ENCODE results near the gene ATP6V0A1. TPM values are rescaled to one million over a fixed set of nuclear protein-coding genes. Genes with fewer than 3 reads are reported as not detected.
"Not testable (repeated sequence)": the region's sequence is repeated elsewhere in the genome, so short reads cannot be mapped to it uniquely, and the experiment has no call there.

ATP6V0A1 gene
- total RNA-seq, result 1 to 10 TPM; 3.4 to 5.6 TPM

DNA sequence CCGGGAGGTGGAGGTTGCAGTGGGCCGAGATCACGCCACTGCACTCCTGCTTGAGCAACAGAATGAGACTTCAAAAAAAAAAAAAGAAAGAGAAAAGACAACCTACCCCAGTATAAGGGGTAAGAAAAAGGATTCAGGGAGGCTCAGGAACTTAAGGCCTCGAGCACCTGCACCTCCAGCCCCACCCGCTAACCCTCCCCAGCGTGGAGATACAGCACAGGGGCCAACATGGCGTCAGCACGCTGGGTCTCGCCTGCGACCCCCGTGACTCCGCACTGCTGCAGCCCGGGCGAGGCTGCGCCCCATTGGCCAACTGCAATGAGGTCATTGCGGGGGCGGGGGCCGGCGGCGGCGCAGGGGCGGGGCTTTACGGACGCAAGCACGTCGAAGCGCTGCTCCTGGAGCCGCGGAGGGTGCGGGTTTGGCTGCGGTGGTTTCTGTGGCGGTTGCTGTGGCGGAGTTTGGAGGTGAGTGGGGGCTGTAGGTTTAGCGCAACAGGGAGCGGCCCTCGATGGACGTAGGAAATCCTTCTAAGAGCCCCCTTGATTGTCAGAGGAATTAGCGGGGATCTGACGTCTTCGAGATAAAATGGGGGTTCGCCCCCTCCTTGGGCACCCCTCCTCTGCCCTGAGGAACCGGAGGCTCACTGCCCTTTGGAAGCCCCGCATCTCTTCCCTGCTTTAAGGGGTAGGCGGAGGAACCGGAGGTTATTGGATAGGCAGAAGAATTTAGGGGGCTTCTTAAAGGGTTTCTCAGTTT is at the start of gene ATP6V0A1:
Gene ATP6V0A1 (plus strand): TSS at position 382 of the 759 bp plus-strand sequence. CDS start 2,017 bp downstream, outside the sequence.
- Mint-ChIP-seq H3K4me3 (peak within 1 kb of the TSS; percentile 85), H3K27ac (peak within 1 kb of the TSS; percentile 83), H3K27me3 (no peaks in the 10 kb centered on the region), H3K36me3 (peaks cover 2% of the 10 kb centered on the region), H3K4me1 (peaks cover 35% of the 10 kb centered on the region), H3K9me3 (peaks cover 2% of the 10 kb centered on the region)
- DNase-seq, result peak; percentile 90

DNA sequence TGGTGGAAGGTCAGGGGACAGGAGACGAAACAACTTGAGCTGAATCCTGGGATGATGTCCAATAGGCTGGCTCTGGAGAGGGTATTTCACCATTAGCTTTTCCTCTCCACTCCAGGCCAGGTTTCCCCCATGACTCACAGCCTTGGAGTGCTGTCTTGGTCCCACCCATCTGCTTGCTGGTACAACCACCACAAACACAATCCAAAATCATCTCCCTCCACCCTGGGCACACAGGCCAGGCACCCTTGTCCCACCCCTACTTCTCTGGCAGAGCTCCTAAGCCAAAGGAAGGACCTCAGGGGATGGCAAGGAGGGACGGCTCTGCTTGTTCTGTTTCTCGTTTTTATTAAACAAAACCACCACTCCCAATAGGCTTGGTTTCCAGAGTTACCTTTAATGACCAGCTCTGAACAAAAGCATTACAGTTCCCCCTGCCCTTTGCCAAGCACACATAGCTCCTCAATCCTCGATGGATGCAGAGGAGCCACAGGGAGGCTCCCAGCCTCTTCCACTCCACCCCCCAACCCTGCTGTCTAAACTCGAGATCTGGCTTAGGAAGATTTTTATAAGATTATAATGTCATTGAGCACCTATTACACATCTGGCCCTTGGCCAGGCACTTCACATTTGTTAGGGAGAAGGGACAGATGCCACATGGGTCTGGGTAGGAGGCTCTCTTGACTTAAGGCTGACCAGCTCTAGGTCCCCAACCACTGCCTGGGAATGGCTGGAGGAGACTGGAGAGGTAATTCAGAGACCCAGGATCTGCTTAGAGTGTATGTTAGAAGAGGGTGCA is 49.0 kb upstream of the ATP6V0A1 start:
- H3K9me3 Mint-ChIP-seq, result no peaks in the 10 kb centered on the region
- H3K27ac Mint-ChIP-seq, result peak overlapping the region; percentile 30
- no peak overlapping the region for H3K4me3 Mint-ChIP-seq
- no peaks in the 10 kb centered on the region for H3K36me3 Mint-ChIP-seq
- H3K4me1 Mint-ChIP-seq, result peaks cover 15% of the 10 kb centered on the region
- no peak for DNase-seq
- H3K27me3 Mint-ChIP-seq, result no peaks in the 10 kb centered on the region

DNA sequence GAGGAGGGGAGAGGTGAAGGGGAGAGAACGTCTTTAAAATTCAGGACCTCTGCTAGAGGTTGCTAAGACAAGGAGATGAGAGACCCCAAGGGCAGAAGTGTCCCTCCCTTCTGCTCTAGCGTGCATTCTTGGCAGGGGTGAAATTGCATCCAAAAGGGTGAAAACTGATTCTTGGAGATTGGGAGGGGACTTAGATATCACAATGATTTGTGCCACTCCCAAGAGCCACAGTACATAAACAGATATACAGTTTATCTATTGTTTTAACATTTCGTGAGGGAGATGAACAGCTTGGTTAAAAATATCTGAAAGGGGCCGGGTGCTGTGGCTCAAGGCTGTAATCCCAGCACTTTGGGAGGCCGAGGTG is 48.4 kb upstream of the ATP6V0A1 start:
- H3K4me1 Mint-ChIP-seq, result peaks cover 20% of the 10 kb centered on the region
- no peaks in the 10 kb centered on the region for H3K9me3 Mint-ChIP-seq
- no peak overlapping the region for H3K4me3 Mint-ChIP-seq
- no peak for DNase-seq
- H3K27me3 Mint-ChIP-seq, result no peaks in the 10 kb centered on the region
- H3K27ac Mint-ChIP-seq, result peak overlapping the region; percentile 30
- no peaks in the 10 kb centered on the region for H3K36me3 Mint-ChIP-seq

DNA sequence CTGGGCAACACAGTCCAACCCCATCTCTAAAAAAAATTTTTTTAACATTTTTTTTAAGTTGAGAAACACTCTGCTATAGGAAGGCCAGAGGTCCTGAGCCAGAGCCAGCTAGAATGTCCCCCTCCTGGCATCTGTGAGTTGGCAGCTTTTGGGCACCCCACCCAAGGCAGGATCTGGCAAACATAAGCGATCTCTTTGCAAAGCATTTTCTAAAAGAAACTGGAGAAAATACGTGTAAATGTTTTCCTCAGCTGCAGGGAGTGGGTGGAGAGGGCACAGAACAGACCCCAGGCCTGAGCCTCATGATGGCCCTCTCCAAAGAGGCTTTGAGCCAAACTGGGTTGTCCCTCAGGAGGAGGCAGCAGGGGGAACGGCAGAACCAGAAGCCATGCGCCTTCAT is 47.3 kb upstream of the ATP6V0A1 start:
- no peak overlapping the region for H3K4me3 Mint-ChIP-seq
- DNase-seq, result no peak

DNA sequence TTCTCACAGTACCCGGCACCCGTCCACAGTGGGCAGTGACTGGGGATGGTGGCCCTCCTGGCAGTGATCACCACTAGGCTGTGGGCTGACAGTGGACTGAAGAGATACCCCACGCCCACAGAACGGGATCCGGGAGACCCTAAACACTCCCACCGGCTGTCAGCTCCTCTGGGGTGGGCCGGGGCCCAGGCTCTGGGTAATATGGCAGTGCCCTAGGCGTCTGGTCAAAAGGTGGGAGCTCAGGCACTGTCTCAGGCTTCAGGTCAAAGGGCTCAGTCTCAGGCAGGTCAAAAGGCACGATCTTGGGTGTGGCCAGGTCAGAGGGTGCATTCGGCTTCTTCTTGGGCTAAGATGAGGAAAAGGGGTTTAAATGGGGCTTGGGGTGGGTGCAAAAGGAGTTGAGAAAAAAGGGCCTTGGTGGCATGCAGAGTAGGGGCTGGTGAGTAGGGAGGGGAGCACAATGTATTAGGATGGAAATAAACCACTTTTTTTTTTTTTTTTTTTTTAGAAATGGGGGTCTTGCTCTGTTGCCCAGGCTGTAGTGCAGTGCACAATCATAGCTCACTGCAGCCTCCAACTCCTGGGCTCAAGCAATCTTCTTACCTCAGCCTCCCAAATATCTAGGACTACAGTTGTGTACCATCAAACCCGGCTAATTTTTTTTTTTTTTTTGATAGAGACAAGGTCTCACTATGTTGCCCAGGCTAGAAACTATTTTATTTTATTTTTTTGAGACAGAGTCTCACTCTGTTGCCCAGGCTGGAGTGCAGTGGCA is 46.6 kb upstream of the ATP6V0A1 start:
- no peak overlapping the region for H3K27ac Mint-ChIP-seq
- H3K9me3 Mint-ChIP-seq, result no peaks in the 10 kb centered on the region
- H3K36me3 Mint-ChIP-seq, result no peaks in the 10 kb centered on the region

More for the DNA sequence above, 47.3 kb upstream of the ATP6V0A1 start:
- H3K27me3 Mint-ChIP-seq, result no peaks in the 10 kb centered on the region
- H3K4me1 Mint-ChIP-seq, result peaks cover 20% of the 10 kb centered on the region
- H3K27ac Mint-ChIP-seq, result no peak overlapping the region
- no peaks in the 10 kb centered on the region for H3K9me3 Mint-ChIP-seq
- no peaks in the 10 kb centered on the region for H3K36me3 Mint-ChIP-seq

DNA sequence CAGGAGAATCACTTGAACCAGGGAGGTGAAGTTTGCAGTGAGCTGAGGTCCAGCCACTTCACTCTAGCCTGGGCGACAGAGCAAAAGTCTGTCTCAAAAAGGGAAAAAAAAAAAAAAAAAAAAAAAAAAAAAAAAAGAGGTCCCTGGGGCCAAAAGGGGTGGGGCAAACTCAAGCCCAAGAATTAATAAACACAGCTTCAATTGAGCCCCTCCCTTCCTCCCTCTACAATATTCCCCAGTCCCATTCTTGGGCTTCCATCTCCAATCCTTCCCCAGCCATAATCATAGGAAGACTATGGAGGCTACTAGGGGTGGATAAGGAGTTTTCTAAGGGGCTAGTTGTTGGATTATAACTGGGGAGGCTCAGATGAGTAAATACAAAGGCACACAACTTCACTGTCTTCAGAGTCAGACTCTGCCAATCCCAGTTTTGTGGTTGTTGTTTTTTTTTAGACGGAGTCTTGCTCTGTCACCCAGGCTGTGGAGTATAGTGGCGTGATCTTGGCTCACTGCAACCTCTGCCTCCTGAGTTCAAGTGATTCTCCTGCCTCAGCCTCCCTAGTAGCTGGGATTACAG is 45.1 kb upstream of the ATP6V0A1 start:
- Mint-ChIP-seq H3K4me1 (peaks cover 16% of the 10 kb centered on the region), H3K9me3 (no peaks in the 10 kb centered on the region), H3K36me3 (no peaks in the 10 kb centered on the region), H3K27me3 (no peaks in the 10 kb centered on the region), H3K27ac (no peak overlapping the region), H3K4me3 (no peak overlapping the region)
- no peak for DNase-seq

More for the DNA sequence above, 46.6 kb upstream of the ATP6V0A1 start:
- DNase-seq, result no peak
- Mint-ChIP-seq H3K4me1 (peaks cover 20% of the 10 kb centered on the region), H3K4me3 (no peak overlapping the region), H3K27me3 (no peaks in the 10 kb centered on the region)

DNA sequence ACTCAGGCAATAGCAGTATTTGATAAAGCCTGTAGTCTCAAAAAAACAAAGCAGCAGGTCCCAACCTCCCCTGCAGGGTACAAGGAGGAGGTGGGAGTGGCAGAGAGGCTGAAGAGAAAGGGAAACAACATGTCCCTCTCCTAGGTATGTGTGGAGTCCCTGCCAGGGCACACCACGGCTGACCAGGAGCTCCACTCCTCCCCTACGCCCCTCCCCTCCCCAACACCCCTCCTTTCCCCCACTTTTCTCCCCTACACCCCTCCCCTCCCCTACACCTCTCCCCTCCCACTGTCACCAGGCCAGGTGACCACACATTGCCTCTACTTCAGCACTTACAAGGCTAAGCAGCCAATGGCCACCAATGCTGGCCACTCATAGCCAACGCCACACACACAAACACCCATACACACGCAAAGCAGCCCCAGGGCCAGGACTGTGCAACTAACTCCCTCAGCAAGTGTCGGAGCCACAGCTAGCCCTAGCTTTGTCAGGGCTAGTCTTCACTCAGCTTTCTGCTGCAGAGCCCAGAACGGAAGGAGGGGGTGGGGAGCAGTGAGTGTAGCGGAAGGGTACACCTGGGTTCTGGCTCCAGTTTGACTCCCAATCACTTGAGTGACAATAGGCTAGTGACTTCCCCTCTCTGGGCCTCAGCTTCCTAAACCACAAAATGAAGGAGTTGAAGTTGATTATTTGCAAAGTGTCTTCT is 43.8 kb upstream of the ATP6V0A1 start:
- H3K4me1 Mint-ChIP-seq, result peaks cover 21% of the 10 kb centered on the region
- H3K36me3 Mint-ChIP-seq, result no peaks in the 10 kb centered on the region
- H3K27ac Mint-ChIP-seq, result peak overlapping the region; percentile 65
- peaks cover 4% of the 10 kb centered on the region for H3K27me3 Mint-ChIP-seq
- peak overlapping the region; percentile 59 for H3K4me3 Mint-ChIP-seq
- no peaks in the 10 kb centered on the region for H3K9me3 Mint-ChIP-seq
- peak; percentile 59 for DNase-seq

DNA sequence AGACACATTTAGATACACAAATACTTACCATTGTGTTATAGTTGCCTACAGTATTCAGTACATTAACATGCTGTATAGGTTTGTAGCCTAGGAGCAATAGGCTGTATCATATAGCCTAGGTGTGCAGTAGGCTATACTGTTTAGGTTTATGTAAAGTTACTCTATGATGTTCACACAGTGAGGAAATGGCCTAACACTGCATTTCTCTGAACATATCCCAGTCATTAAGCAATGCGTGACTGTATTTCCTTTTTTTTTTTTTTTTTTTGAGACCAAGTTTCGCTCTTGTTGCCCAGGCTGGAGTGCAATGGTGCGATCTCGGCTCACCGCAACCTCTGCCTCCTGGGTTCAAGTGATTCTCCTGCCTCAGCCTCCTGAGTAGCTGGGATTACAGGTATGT is 40.7 kb upstream of the ATP6V0A1 start:
- not testable (repeated sequence) for DNase-seq, H3K36me3 Mint-ChIP-seq, H3K4me3 Mint-ChIP-seq, H3K27ac Mint-ChIP-seq, H3K9me3 Mint-ChIP-seq
- Mint-ChIP-seq H3K27me3 (peaks cover 29% of the 10 kb centered on the region), H3K4me1 (peaks cover 31% of the 10 kb centered on the region)

DNA sequence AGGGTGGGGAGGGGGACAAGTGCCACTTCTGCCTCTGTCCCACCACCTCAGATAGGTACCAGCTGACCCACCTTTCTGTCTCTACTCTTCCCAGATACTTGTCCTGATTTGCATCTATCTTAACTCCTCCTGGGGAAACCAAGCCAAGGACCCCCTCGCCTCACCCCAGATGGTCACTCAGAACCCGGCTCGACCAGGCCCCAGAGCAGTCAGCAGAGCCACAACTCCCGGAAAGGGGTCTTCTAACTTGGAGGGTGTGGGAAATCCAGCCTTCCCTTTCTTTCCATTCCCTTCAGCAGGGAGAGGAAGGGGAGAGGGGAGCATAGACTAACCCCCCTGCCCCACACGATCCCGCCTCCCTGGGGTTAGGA is 37.6 kb upstream of the ATP6V0A1 start:
- Mint-ChIP-seq H3K9me3 (no peaks in the 10 kb centered on the region), H3K27me3 (peaks cover 38% of the 10 kb centered on the region), H3K36me3 (no peaks in the 10 kb centered on the region), H3K4me3 (peak overlapping the region; percentile 56), H3K27ac (no peak overlapping the region), H3K4me1 (peaks cover 18% of the 10 kb centered on the region)
- DNase-seq, result no peak

DNA sequence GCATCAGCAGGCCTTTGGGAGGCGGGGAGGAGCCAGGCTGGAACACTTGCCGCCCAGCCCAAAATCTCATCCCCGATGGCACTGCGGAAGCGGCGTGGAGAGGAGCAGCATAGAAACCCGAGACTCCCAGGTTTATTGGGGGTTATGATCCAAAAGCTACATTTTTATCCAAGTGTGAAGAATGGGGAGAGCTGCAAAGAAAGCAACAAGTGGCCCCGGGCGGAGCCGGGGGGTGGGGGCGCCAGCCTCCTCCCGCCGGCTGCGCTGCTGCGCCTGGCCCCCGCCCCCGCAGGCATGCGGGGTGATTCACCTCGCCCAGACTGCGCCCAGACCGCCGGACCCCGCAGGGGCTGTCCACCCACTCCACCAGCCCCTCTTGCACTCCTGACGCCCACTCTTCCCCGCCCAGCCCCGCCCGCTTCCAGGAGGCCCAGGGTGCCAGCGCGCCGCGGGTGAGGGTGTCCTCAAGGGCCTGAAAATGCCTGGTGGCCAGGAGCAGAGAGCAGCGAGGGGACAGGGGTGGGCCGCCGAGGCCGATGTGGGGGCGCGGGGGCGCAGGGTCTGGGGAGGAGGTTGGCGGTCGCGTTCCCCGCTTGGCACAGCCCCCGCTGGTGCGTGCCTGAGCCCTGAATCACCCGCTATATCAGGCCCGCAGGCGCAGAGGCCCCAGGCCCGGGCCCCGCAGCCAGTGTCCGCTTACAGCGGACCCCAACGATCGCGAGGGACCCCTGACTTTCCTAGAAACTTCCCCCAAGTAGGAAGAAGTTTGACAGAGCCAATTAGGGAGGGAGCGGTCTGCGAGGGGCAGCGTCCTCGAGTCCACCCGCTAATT is 37.0 kb upstream of the ATP6V0A1 start:
- peak overlapping the region; percentile 64 for H3K4me3 Mint-ChIP-seq
- no peaks in the 10 kb centered on the region for H3K9me3 Mint-ChIP-seq
- no peak overlapping the region for H3K27ac Mint-ChIP-seq
- peaks cover 18% of the 10 kb centered on the region for H3K4me1 Mint-ChIP-seq
- peak; percentile 32 for DNase-seq
- H3K36me3 Mint-ChIP-seq, result no peaks in the 10 kb centered on the region
- H3K27me3 Mint-ChIP-seq, result peaks cover 38% of the 10 kb centered on the region

DNA sequence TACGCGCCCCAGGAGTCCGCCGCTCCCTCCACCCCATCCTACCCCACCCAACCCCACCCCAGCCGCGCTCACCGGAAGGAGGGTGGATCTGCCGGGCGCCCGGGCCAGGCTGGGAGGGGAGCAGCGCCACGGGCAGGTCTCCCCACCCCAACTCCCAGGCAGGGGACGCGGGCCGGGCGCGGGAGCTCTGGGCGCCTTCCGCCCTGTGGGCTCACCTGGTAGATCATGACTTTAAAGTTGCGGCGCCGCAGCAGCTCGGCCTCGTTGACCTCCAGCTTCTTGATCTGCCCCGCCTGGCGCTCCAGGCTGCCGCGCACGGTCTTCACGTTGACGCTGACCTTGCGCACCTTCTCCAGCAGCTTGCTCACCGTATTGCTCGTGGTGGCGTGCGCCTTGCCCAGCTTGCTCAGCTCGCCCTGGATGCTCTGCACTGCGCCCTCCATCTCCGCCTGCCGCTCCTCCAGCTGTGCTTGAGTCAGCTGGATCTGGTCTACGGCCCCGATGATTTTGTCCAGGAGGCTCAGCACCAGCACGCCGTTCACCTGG is 36.2 kb upstream of the ATP6V0A1 start:
- Mint-ChIP-seq H3K27me3 (peaks cover 38% of the 10 kb centered on the region), H3K9me3 (no peaks in the 10 kb centered on the region), H3K36me3 (no peaks in the 10 kb centered on the region), H3K4me3 (peak overlapping the region; percentile 82), H3K27ac (no peak overlapping the region), H3K4me1 (peaks cover 18% of the 10 kb centered on the region)
- DNase-seq, result peak; percentile 49

DNA sequence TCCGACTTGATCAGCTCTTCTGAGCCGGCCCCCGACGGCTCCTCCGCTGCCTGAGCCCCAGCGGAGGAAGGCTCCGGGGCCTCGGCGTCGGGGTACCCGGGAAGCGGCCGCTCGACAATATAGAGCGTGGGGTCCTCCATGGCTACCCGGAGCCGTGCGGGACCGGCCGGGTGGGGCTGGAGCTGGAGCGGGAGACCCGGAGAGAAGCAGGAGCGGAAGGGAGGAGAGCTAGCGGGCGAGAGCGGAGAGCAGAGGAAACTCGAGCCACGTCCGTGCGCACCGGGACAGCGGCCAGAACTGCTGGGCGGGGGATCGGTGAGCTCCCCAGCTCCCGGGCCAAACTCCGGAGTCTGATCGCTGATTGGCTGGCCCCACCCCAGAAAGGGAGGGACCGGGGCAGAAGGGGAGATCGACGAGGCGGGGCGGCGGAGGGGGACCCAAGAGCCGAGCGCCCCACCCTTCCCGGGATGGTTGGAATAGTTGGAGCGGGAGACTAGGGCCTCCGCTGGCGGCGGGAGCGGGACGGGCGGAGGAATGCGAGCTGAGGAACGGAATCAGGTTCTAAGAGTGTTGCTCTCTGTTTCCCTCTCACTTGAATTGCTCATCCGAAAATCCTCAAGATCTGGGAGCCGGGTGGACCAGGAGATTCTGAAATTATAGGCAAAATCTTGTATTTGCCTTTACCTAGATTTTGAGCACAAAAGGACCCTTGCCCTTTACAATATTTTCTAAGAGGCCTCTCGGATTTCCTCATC is 35.5 kb upstream of the ATP6V0A1 start, which contains the start of gene CAVIN1:
Gene CAVIN1 (minus strand): TSS at position 299 of the 755 bp plus-strand sequence. CDS start 159 bp downstream, at position 140.
- H3K4me1 Mint-ChIP-seq, result peaks cover 18% of the 10 kb centered on the region
- no peaks in the 10 kb centered on the region for H3K9me3 Mint-ChIP-seq
- peak within 1 kb of the TSS; percentile 82 for H3K4me3 Mint-ChIP-seq
- no peaks in the 10 kb centered on the region for H3K36me3 Mint-ChIP-seq
- H3K27me3 Mint-ChIP-seq, result peaks cover 38% of the 10 kb centered on the region
- peak; percentile 23 for DNase-seq
- no peak within 1 kb of the TSS for H3K27ac Mint-ChIP-seq

DNA sequence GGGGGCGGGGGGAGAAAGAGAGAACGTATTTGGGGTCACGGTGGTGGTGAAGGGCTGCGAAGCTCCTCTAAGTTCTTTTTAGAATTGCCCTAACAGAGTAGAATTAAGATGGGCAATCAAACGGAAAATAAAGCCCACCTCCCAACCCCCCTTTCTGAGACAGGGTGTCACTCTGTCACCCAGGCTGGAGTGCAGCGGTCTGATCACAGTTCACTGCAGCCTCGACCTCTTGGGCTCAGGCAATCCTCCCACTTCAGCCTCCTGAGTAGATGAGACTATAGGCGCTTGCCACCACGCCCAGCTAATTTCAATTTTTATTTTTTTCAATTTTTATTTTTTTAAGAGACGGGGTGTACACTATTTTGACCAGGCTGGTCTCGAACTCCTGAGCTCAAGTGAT is 34.9 kb upstream of the ATP6V0A1 start:
- DNase-seq, result no peak
- peaks cover 22% of the 10 kb centered on the region for H3K4me1 Mint-ChIP-seq
- no peak overlapping the region for H3K4me3 Mint-ChIP-seq
- no peaks in the 10 kb centered on the region for H3K9me3 Mint-ChIP-seq
- H3K36me3 Mint-ChIP-seq, result no peaks in the 10 kb centered on the region
- H3K27ac Mint-ChIP-seq, result no peak overlapping the region
- peaks cover 38% of the 10 kb centered on the region for H3K27me3 Mint-ChIP-seq
